ENCODE measurements around the gene APC2. TPM values are rescaled to one million over a fixed set of nuclear protein-coding genes. Genes with fewer than 3 reads are reported as not detected.

The APC2 gene
- total RNA-seq, 4 donors from 2014 or later = 0.02 to 1.2 (median 0.35) TPM

GRCh38 chr19:1467490-1468273 lies 17.8 kb downstream of the APC2 start:
- peaks cover 14 to 76% (median 43%) of the 10 kb centered on the region in 3 donors for H3K4me1 ChIP-seq
- H3K4me3 ChIP-seq = peak overlapping the region in 1 of 2 donors; percentile 51
- H3K27ac ChIP-seq = no peak overlapping the region
- ATAC-seq = no peak
- H3K36me3 ChIP-seq = peaks cover 0 to 18% of the 10 kb centered on the region in 2 donors
- H3K9me3 ChIP-seq = no peaks in the 10 kb centered on the region
- H3K27me3 ChIP-seq = peaks cover 96% of the 10 kb centered on the region
- TF ChIP-seq EP300 (IDR thresholded peaks at IDR 0.05) (no peak), POLR2A (IDR thresholded peaks at IDR 0.05) (no peak), POLR2AphosphoS5 (IDR thresholded peaks at IDR 0.05) (no peak), CTCF (IDR thresholded peaks at IDR 0.05) (no peak)
- WGBS, 2 donors (ENCODE audit: low coverage in 1 of 2) = no CpG with 5 or more reads among the region's 92 CpGs

GRCh38 chr19:1468274-1468820 lies 18.4 kb downstream of the APC2 start:
- H3K36me3 ChIP-seq = peaks cover 0 to 18% of the 10 kb centered on the region in 2 donors
- TF ChIP-seq EP300 (IDR thresholded peaks at IDR 0.05) (no peak), CTCF (IDR thresholded peaks at IDR 0.05) (no peak), POLR2AphosphoS5 (IDR thresholded peaks at IDR 0.05) (no peak), POLR2A (IDR thresholded peaks at IDR 0.05) (no peak)
- peaks cover 14 to 83% (median 49%) of the 10 kb centered on the region in 3 donors for H3K4me1 ChIP-seq
- WGBS, 2 donors (ENCODE audit: low coverage in 1 of 2) = no CpG with 5 or more reads among the region's 49 CpGs
- H3K9me3 ChIP-seq = no peaks in the 10 kb centered on the region
- peaks cover 99% of the 10 kb centered on the region for H3K27me3 ChIP-seq
- peak overlapping the region in 1 of 2 donors; percentile 51 for H3K4me3 ChIP-seq
- ATAC-seq = no peak
- no peak overlapping the region for H3K27ac ChIP-seq

- H3K4me1 ChIP-seq = peaks cover 14 to 88% (median 50%) of the 10 kb centered on the region in 3 donors
- peaks cover 99% of the 10 kb centered on the region for H3K27me3 ChIP-seq
- ATAC-seq = no peak
- H3K36me3 ChIP-seq = peaks cover 0 to 19% of the 10 kb centered on the region in 2 donors
- no CpG with 5 or more reads among the region's 47 CpGs for WGBS, 2 donors (ENCODE audit: low coverage in 1 of 2)
- H3K9me3 ChIP-seq = no peaks in the 10 kb centered on the region
- H3K4me3 ChIP-seq = peak overlapping the region in 1 of 2 donors; percentile 51
- H3K27ac ChIP-seq = no peak overlapping the region
- no peak for TF ChIP-seq POLR2AphosphoS5 (IDR thresholded peaks at IDR 0.05)
- no peak for TF ChIP-seq POLR2A (IDR thresholded peaks at IDR 0.05)
- no peak for TF ChIP-seq CTCF (IDR thresholded peaks at IDR 0.05)
- TF ChIP-seq EP300 (IDR thresholded peaks at IDR 0.05) = no peak
Measured at GRCh38 chr19:1468821-1469254, 18.9 kb downstream of the APC2 start.

GRCh38 chr19:1469255-1470054 lies 19.5 kb downstream of the APC2 start:
- H3K27ac ChIP-seq = no peak overlapping the region
- WGBS, 2 donors (ENCODE audit: low coverage in 1 of 2) = no CpG with 5 or more reads among the region's 117 CpGs
- TF ChIP-seq POLR2AphosphoS5 (IDR thresholded peaks at IDR 0.05) = no peak
- no peak for TF ChIP-seq EP300 (IDR thresholded peaks at IDR 0.05)
- no peak for TF ChIP-seq POLR2A (IDR thresholded peaks at IDR 0.05)
- no peak for TF ChIP-seq CTCF (IDR thresholded peaks at IDR 0.05)
- peaks cover 100% of the 10 kb centered on the region for H3K27me3 ChIP-seq
- H3K36me3 ChIP-seq = peaks cover 0 to 25% of the 10 kb centered on the region in 2 donors
- peaks cover 14 to 94% (median 50%) of the 10 kb centered on the region in 3 donors for H3K4me1 ChIP-seq
- peak overlapping the region in 1 of 2 donors; percentile 51 for H3K4me3 ChIP-seq
- ATAC-seq = no peak
- H3K9me3 ChIP-seq = no peaks in the 10 kb centered on the region
